ENCODE data around the gene LMLN.
A peak's percentile ranks its signal among the peaks of the same experiment; 100 is the strongest.
"Not testable (repeated sequence)": the region's sequence is repeated elsewhere in the genome, so short reads cannot be mapped to it uniquely, and the experiment has no call there.

The LMLN gene

GRCh38 chr3:198079771-198080520, 119.9 kb downstream of the LMLN start:
- DNase-seq = no peak

- peak; percentile 94 for DNase-seq
These were observed 120.7 kb downstream of the LMLN start for GRCh38 chr3:198080521-198081384.

GRCh38 chr3:198081421-198081844, 121.4 kb downstream of the LMLN start:
- DNase-seq = peak; percentile 53

- not testable (repeated sequence) for DNase-seq
These were observed 122.2 kb downstream of the LMLN start for GRCh38 chr3:198082226-198082625.

GRCh38 chr3:198088421-198088955, 128.5 kb downstream of the LMLN start:
- DNase-seq = no peak

GRCh38 chr3:198090795-198091332, 130.8 kb downstream of the LMLN start:
- DNase-seq = no peak

- DNase-seq = no peak
These were observed 132.3 kb downstream of the LMLN start for GRCh38 chr3:198092276-198092675.

GRCh38 chr3:198093112-198093679, 133.2 kb downstream of the LMLN start:
- DNase-seq = no peak
